Activated naive CD4-positive, alpha-beta T cell treated with Interleukin-2 at 50 U/mL for 16 hours (primary cell): ENCODE measurements around the gene KIFC3.
"Not testable (repeated sequence)": the region's sequence is repeated elsewhere in the genome, so short reads cannot be mapped to it uniquely, and the experiment has no call there.

Experiments
- DNase-seq: peaks from one replicate; pipeline ENCODE4 v3.0.0-alpha.2; 2020

The KIFC3 gene

GRCh38 chr16:57752581-57753447 lies 49.5 kb downstream of the KIFC3 start:
- no peak for DNase-seq

- DNase-seq, result no peak
Observed at GRCh38 chr16:57752203-57752580, 50.1 kb downstream of the KIFC3 start.

- DNase-seq, result no peak
Observed at GRCh38 chr16:57751539-57752202, 50.6 kb downstream of the KIFC3 start.

- no peak for DNase-seq
Observed at GRCh38 chr16:57750796-57751538, 51.3 kb downstream of the KIFC3 start.

- DNase-seq, result no peak
Observed at GRCh38 chr16:57749856-57750452, 52.3 kb downstream of the KIFC3 start.

GRCh38 chr16:57749101-57749692 lies 53.1 kb downstream of the KIFC3 start:
- DNase-seq, result no peak

GRCh38 chr16:57748596-57748995 lies 53.7 kb downstream of the KIFC3 start:
- no peak for DNase-seq

- DNase-seq, result no peak
Observed at GRCh38 chr16:57747996-57748395, 54.3 kb downstream of the KIFC3 start.

- DNase-seq, result no peak
Observed at GRCh38 chr16:57747496-57747895, 54.8 kb downstream of the KIFC3 start.

GRCh38 chr16:57747091-57747490 lies 55.2 kb downstream of the KIFC3 start:
- DNase-seq, result no peak

GRCh38 chr16:57746316-57746715 lies 56.0 kb downstream of the KIFC3 start:
- not testable (repeated sequence) for DNase-seq

- DNase-seq, result no peak
Observed at GRCh38 chr16:57745768-57746167, 56.5 kb downstream of the KIFC3 start.

- no peak for DNase-seq
Observed at GRCh38 chr16:57744642-57744903, 57.7 kb downstream of the KIFC3 start.

- no peak for DNase-seq
Observed at GRCh38 chr16:57743886-57744641, 58.2 kb downstream of the KIFC3 start.

GRCh38 chr16:57743458-57743857 lies 58.8 kb downstream of the KIFC3 start:
- no peak for DNase-seq

GRCh38 chr16:57742543-57742942 lies 59.7 kb downstream of the KIFC3 start:
- no peak for DNase-seq

GRCh38 chr16:57741660-57742191 lies 60.6 kb downstream of the KIFC3 start:
- no peak for DNase-seq

- DNase-seq, result no peak
Observed at GRCh38 chr16:57740423-57741071, 61.7 kb downstream of the KIFC3 start.

- DNase-seq, result no peak
Observed at GRCh38 chr16:57739756-57740422, 62.4 kb downstream of the KIFC3 start.

GRCh38 chr16:57738844-57739243 lies 63.4 kb downstream of the KIFC3 start:
- no peak for DNase-seq
